NT2/D1 (cell line): ENCODE measurements around the gene SEMA3B.

Experiments
- DNase-seq: peaks from one replicate; pipeline ENCODE4 v3.0.0-alpha.2; 2011; ENCODE audit warnings: low read depth, low spot score
- H3K27me3 ChIP-seq: 2 replicates; pipeline ENCODE4 v1.6.0; 2011; ENCODE audit warnings: mild to moderate bottlenecking; ENCODE audit not compliant: insufficient read length, insufficient read depth
- H3K36me3 ChIP-seq: 2 replicates; pipeline ENCODE4 v1.6.1; 2011; ENCODE audit warnings: mild to moderate bottlenecking, low read length, mixed read lengths; ENCODE audit not compliant: insufficient read depth, insufficient read length
- H3K4me1 ChIP-seq: 2 replicates; pipeline ENCODE4 v1.5.1; 2011; ENCODE audit not compliant: insufficient read depth, insufficient read length
- H3K4me3 ChIP-seq: 2 replicates; pipeline ENCODE4 v1.5.1; 2011; ENCODE audit warnings: low read depth; ENCODE audit not compliant: insufficient read length
- H3K9ac ChIP-seq: 2 replicates; pipeline ENCODE4 v1.6.0; 2011; ENCODE audit warnings: low read depth; ENCODE audit not compliant: insufficient read length
- H3K9me3 ChIP-seq: 2 replicates; pipeline ENCODE4 v1.5.1; 2011; ENCODE audit warnings: mild to moderate bottlenecking, low read length; ENCODE audit not compliant: insufficient read depth
- SUZ12 ChIP-seq: IDR thresholded peaks from 2 replicates; pipeline ENCODE4 v1.6.1; 2011; ENCODE audit not compliant: insufficient read length, insufficient read depth; ENCODE audit errors: extremely low read depth
- YY1 ChIP-seq: IDR thresholded peaks from 2 replicates; pipeline ENCODE4 v1.6.1; 2011; ENCODE audit not compliant: insufficient read length, insufficient read depth
- ZNF274 ChIP-seq: IDR thresholded peaks from 2 replicates; pipeline ENCODE4 v1.6.1; 2011; ENCODE audit warnings: mild to moderate bottlenecking, low read depth, low read length

The SEMA3B gene

GRCh38 chr3:50245251-50245745, 23.6 kb upstream of the SEMA3B start:
- Histone ChIP-seq H3K4me1 (peaks cover 75% of the 10 kb centered on the region), H3K36me3 (peaks cover 69% of the 10 kb centered on the region)

GRCh38 chr3:50245831-50246516, 23.0 kb upstream of the SEMA3B start:
- Histone ChIP-seq H3K36me3 (peaks cover 72% of the 10 kb centered on the region), H3K9ac (peak overlapping the region; percentile 76), H3K9me3 (no peaks in the 10 kb centered on the region), H3K27me3 (no peaks in the 10 kb centered on the region), H3K4me1 (peaks cover 73% of the 10 kb centered on the region), H3K4me3 (no peak overlapping the region)
- peak; percentile 93 for DNase-seq
- TF ChIP-seq SUZ12 (no peak), ZNF274 (no peak), YY1 (no peak)

More at GRCh38 chr3:50245251-50245745, 23.6 kb upstream of the SEMA3B start:
- no peak for DNase-seq
- Histone ChIP-seq H3K4me3 (no peak overlapping the region), H3K27me3 (no peaks in the 10 kb centered on the region), H3K9me3 (no peaks in the 10 kb centered on the region), H3K9ac (peak overlapping the region; percentile 76)
- TF ChIP-seq YY1 (no peak), SUZ12 (no peak), ZNF274 (no peak)

GRCh38 chr3:50246517-50246954, 22.4 kb upstream of the SEMA3B start:
- no peaks in the 10 kb centered on the region for H3K9me3 ChIP-seq
- no peak for DNase-seq
- peaks cover 76% of the 10 kb centered on the region for H3K36me3 ChIP-seq
- H3K9ac ChIP-seq = peak overlapping the region; percentile 76
- no peaks in the 10 kb centered on the region for H3K27me3 ChIP-seq
- TF ChIP-seq ZNF274 (no peak), SUZ12 (no peak), YY1 (no peak)
- H3K4me1 ChIP-seq = peaks cover 71% of the 10 kb centered on the region
- H3K4me3 ChIP-seq = peak overlapping the region; percentile 16

GRCh38 chr3:50248387-50248786, 20.6 kb upstream of the SEMA3B start:
- Histone ChIP-seq H3K9me3 (no peaks in the 10 kb centered on the region), H3K36me3 (peaks cover 79% of the 10 kb centered on the region), H3K27me3 (no peaks in the 10 kb centered on the region), H3K4me1 (peaks cover 65% of the 10 kb centered on the region), H3K9ac (peak overlapping the region; percentile 39), H3K4me3 (no peak overlapping the region)
- TF ChIP-seq SUZ12 (no peak), ZNF274 (no peak)
- DNase-seq = no peak

- no peak for TF ChIP-seq SUZ12
- TF ChIP-seq YY1 = no peak
- no peak for TF ChIP-seq ZNF274
- Histone ChIP-seq H3K36me3 (peaks cover 79% of the 10 kb centered on the region), H3K4me3 (no peak overlapping the region), H3K27me3 (no peaks in the 10 kb centered on the region), H3K9me3 (no peaks in the 10 kb centered on the region), H3K9ac (no peak overlapping the region), H3K4me1 (peaks cover 62% of the 10 kb centered on the region)
- no peak for DNase-seq
Measured at GRCh38 chr3:50249457-50249856, 19.5 kb upstream of the SEMA3B start.

GRCh38 chr3:50250514-50250913, 18.4 kb upstream of the SEMA3B start:
- Histone ChIP-seq H3K9me3 (no peaks in the 10 kb centered on the region), H3K4me3 (no peak overlapping the region), H3K4me1 (peaks cover 61% of the 10 kb centered on the region), H3K36me3 (peaks cover 82% of the 10 kb centered on the region), H3K27me3 (no peaks in the 10 kb centered on the region), H3K9ac (no peak overlapping the region)
- TF ChIP-seq YY1 (no peak), ZNF274 (no peak), SUZ12 (no peak)
- DNase-seq = no peak

- DNase-seq = no peak
- H3K4me1 ChIP-seq = peaks cover 57% of the 10 kb centered on the region
- TF ChIP-seq ZNF274 = no peak
- TF ChIP-seq SUZ12 = no peak
- no peak for TF ChIP-seq YY1
- peaks cover 84% of the 10 kb centered on the region for H3K36me3 ChIP-seq
- no peaks in the 10 kb centered on the region for H3K9me3 ChIP-seq
- H3K9ac ChIP-seq = no peak overlapping the region
- H3K27me3 ChIP-seq = no peaks in the 10 kb centered on the region
- no peak overlapping the region for H3K4me3 ChIP-seq
Measured at GRCh38 chr3:50251220-50251619, 17.7 kb upstream of the SEMA3B start.
